HAP-1 (cell line): ENCODE results near the gene CHD3.

Source experiments
- DNase-seq, 2 experiments: peaks; one replicate each; pipeline ENCODE4 v3.0.0-alpha.2; 2016 to 2020; ENCODE audit warnings: low spot score in 2 of 2
- H3K27me3 ChIP-seq: fragments of 250-450 bp; sonication (Bioruptor Pico); 2 replicates; pipeline ENCODE4 v1.5.1; 2020; ENCODE audit warnings: low read depth, mild to moderate bottlenecking, moderate library complexity
- H3K36me3 ChIP-seq: fragments of 250-450 bp; sonication (Bioruptor Pico); replicated peaks from 2 replicates; pipeline ENCODE4 v1.5.1; 2020; ENCODE audit warnings: mild to moderate bottlenecking
- H3K4me1 ChIP-seq: fragments of 250-450 bp; sonication (Bioruptor Pico); 2 replicates; pipeline ENCODE4 v1.5.1; 2020; ENCODE audit warnings: mild to moderate bottlenecking
- H3K4me3 ChIP-seq: fragments of 250-450 bp; sonication (Bioruptor Pico); 2 replicates; pipeline ENCODE4 v1.5.1; 2020; ENCODE audit warnings: mild to moderate bottlenecking, moderate library complexity
- H3K9me3 ChIP-seq: fragments of 250-450 bp; sonication (Bioruptor Pico); 2 replicates; pipeline ENCODE4 v1.5.1; 2020; ENCODE audit warnings: mild to moderate bottlenecking, moderate library complexity
- in situ Hi-C: fragments of 300-500 bp; cut with MboI; formaldehyde crosslinking; loops from 3 replicates; pipeline ENCODE4 v1.14.3; 2020; ENCODE audit warnings: low sequenced_read_pairs, inconsistent platforms, mixed read lengths

Gene CHD3

DNA sequence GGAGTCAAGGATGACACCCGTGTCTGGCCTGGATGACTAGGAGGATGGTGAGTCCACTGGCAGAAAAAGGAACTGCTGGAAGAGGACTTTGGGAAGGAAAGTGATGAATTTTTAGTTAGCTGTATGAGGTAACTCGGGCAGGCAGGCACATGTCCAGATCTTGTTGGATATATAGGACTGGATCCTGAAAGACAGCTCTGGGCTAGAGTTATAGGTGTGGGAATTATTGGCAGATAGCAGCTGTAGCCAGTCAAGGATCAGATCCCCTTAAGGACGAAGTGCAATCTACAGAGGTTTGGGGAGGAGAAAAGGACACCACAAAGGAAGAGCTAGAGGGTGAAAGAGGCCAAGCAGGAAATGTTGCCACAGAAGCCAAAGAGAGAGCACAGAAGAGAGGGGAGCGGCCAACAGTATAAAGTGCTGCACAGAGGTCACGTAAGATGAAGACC is 20.7 kb upstream of the CHD3 start:
- DNase-seq, result no peak
- Histone ChIP-seq H3K36me3 (peaks cover 37% of the 10 kb centered on the region), H3K4me1 (peaks cover 6% of the 10 kb centered on the region), H3K9me3 (no peaks in the 10 kb centered on the region), H3K27me3 (no peaks in the 10 kb centered on the region), H3K4me3 (no peak overlapping the region)
- in situ Hi-C loops, result no loop called here

GRCh38 chr17:7873051-7873450 is 15.5 kb upstream of the CHD3 start:
- Histone ChIP-seq H3K36me3 (peaks cover 45% of the 10 kb centered on the region), H3K9me3 (no peaks in the 10 kb centered on the region), H3K27me3 (no peaks in the 10 kb centered on the region), H3K4me1 (no peaks in the 10 kb centered on the region), H3K4me3 (no peak overlapping the region)
- no peak for DNase-seq
- in situ Hi-C loops, result no loop called here

GRCh38 chr17:7875804-7876370 is 12.7 kb upstream of the CHD3 start:
- in situ Hi-C loops, result no loop called here
- no peak for DNase-seq
- H3K36me3 ChIP-seq, result peaks cover 58% of the 10 kb centered on the region

GRCh38 chr17:7878234-7878633 is 10.4 kb upstream of the CHD3 start:
- Histone ChIP-seq H3K9me3 (no peaks in the 10 kb centered on the region), H3K4me3 (no peak overlapping the region)

More at GRCh38 chr17:7875804-7876370, 12.7 kb upstream of the CHD3 start:
- Histone ChIP-seq H3K27me3 (no peaks in the 10 kb centered on the region), H3K4me3 (no peak overlapping the region), H3K4me1 (no peaks in the 10 kb centered on the region), H3K9me3 (no peaks in the 10 kb centered on the region)

DNA sequence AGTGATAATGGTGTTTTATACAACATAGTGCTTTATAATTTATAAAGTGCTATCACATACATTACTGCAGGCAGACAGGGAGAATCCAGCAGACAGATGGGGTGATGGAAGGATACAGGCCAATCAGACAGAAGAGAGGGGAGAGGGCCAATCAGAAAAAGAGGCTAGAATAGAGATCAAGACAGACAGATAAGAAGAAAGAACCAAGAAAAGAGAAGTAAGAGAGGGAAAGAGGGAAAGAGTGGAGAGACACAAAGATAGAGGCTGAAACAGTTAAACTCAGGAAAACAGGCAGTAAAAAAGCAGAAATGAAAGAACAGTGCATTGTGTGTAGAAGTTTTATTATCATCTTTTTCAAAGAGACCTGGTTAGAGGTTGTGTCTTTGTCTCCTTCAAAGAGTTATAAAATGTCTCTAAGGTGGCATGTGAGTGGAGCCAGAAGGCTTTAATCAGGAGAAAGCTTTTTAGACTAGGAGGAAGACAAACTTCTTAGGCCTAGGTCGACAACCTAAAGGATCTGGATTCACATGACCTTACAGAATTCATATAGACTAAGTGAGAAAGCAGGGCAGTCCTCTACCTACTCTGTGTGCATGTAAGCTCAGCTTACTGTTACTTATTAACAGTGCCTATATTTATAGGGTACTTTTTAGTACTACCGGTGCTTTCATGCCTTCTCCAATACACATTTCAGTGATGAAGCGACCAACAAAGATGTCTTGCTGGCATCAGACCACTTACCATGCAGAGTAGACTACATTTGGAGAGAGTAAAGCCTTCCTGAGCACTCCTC is 8.3 kb upstream of the CHD3 start:
- in situ Hi-C loops, result no loop called here
- Histone ChIP-seq H3K4me3 (no peak overlapping the region), H3K9me3 (no peaks in the 10 kb centered on the region), H3K4me1 (peaks cover 18% of the 10 kb centered on the region), H3K27me3 (no peaks in the 10 kb centered on the region), H3K36me3 (peaks cover 55% of the 10 kb centered on the region)
- DNase-seq, result no peak

More at GRCh38 chr17:7878234-7878633, 10.4 kb upstream of the CHD3 start:
- H3K36me3 ChIP-seq, result peaks cover 62% of the 10 kb centered on the region
- H3K27me3 ChIP-seq, result no peaks in the 10 kb centered on the region
- in situ Hi-C loops, result no loop called here
- DNase-seq, result no peak
- peaks cover 9% of the 10 kb centered on the region for H3K4me1 ChIP-seq

DNA sequence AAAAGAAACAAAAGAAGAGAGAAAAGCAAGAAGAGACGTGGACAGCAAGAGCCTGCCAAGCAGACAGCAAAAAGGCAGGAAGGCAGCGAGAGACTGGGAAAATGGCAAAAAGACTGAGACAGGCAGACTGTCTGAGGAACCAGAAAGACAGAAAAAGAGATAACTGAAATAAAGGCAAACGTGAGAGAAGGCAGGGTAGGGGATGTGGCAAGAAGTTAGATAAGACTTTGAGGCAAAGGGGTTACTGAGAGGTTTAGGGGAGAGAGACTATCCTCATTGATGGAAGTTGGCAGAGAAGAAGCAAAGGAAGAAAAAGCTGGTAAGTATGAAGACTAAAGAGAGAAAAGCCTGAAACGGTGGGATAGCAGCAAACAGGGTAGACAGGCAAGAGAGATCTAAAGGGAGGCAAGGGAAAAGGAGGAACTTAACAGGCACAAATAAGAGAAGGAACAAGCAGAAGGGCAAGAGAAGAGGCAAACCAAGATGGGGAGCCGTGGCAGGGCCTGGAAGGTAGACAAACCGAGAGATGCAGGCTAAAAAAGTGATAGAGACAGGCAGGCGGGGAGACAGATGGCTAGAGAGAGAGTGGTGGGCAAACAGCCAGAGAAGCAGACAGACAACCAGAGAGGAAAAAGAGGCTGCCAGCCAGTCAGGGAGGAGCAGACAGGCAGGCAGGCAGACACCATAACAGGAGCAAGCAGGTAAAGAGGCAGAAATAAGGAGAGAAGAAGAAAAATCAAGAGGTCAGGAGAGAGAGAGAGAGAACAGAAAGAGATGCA is 7.1 kb upstream of the CHD3 start:
- Histone ChIP-seq H3K27me3 (no peaks in the 10 kb centered on the region), H3K9me3 (no peaks in the 10 kb centered on the region), H3K4me1 (peaks cover 19% of the 10 kb centered on the region), H3K36me3 (peaks cover 43% of the 10 kb centered on the region), H3K4me3 (no peak overlapping the region)
- in situ Hi-C loops, result no loop called here
- no peak for DNase-seq

- no peak for DNase-seq
- in situ Hi-C loops, result no loop called here
- no peaks in the 10 kb centered on the region for H3K27me3 ChIP-seq
- H3K4me3 ChIP-seq, result no peak overlapping the region
- peaks cover 20% of the 10 kb centered on the region for H3K4me1 ChIP-seq
- peaks cover 38% of the 10 kb centered on the region for H3K36me3 ChIP-seq
- no peaks in the 10 kb centered on the region for H3K9me3 ChIP-seq
These were observed 6.5 kb upstream of the CHD3 start for GRCh38 chr17:7882068-7882467.

- peaks cover 32% of the 10 kb centered on the region for H3K36me3 ChIP-seq
- no peaks in the 10 kb centered on the region for H3K27me3 ChIP-seq
- DNase-seq, result no peak
- H3K4me1 ChIP-seq, result peaks cover 20% of the 10 kb centered on the region
- in situ Hi-C loops, result no loop called here
- no peaks in the 10 kb centered on the region for H3K9me3 ChIP-seq
- peak overlapping the region; percentile 31 for H3K4me3 ChIP-seq
These were observed 6.0 kb upstream of the CHD3 start for GRCh38 chr17:7882629-7883028.

GRCh38 chr17:7883781-7884386 is 4.7 kb upstream of the CHD3 start:
- Histone ChIP-seq H3K4me1 (peaks cover 31% of the 10 kb centered on the region), H3K9me3 (no peaks in the 10 kb centered on the region), H3K27me3 (no peaks in the 10 kb centered on the region), H3K36me3 (peaks cover 25% of the 10 kb centered on the region), H3K4me3 (peak overlapping the region; percentile 31)
- DNase-seq, result no peak
- in situ Hi-C loops, result no loop called here

DNA sequence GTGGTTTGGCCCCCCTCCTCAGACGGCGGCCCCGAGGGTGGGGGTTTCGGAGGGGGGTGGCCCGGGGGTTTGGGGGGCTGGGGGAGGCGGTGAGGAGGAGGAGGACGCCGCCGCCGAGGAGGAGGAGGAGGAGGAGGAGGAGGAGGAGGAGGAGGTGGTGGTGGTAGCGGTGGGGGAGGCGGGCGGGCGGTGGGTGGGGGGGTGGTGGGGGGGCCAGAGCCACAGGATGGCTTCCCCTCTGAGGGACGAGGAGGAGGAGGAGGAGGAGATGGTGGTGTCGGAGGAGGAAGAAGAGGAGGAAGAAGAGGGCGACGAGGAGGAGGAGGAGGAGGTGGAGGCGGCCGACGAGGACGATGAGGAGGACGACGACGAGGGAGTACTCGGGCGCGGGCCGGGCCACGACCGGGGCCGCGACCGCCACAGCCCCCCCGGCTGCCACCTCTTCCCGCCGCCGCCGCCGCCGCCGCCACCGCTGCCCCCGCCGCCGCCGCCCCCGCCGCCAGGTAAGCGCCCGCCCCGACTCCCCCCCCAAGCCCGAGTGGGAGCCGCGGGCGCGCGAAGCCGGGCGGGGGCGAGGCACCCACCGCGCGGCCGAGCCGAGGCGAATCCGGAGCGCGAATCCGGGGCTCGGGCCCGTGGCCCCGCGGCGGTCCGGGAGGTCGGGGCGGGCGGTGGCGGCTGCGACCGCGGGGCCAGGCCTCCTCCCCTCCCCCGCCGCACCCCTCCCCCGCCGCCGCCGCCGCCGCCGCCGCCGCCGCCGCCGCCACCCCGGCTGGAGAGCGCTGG is 3.8 kb upstream of the CHD3 start:
- in situ Hi-C loops, result no loop called here
- Histone ChIP-seq H3K4me1 (peaks cover 38% of the 10 kb centered on the region), H3K27me3 (no peaks in the 10 kb centered on the region), H3K9me3 (no peaks in the 10 kb centered on the region), H3K4me3 (peak overlapping the region; percentile 66), H3K36me3 (peaks cover 21% of the 10 kb centered on the region)
- DNase-seq, result peak in 1 of 2 experiments; percentile 40

DNA sequence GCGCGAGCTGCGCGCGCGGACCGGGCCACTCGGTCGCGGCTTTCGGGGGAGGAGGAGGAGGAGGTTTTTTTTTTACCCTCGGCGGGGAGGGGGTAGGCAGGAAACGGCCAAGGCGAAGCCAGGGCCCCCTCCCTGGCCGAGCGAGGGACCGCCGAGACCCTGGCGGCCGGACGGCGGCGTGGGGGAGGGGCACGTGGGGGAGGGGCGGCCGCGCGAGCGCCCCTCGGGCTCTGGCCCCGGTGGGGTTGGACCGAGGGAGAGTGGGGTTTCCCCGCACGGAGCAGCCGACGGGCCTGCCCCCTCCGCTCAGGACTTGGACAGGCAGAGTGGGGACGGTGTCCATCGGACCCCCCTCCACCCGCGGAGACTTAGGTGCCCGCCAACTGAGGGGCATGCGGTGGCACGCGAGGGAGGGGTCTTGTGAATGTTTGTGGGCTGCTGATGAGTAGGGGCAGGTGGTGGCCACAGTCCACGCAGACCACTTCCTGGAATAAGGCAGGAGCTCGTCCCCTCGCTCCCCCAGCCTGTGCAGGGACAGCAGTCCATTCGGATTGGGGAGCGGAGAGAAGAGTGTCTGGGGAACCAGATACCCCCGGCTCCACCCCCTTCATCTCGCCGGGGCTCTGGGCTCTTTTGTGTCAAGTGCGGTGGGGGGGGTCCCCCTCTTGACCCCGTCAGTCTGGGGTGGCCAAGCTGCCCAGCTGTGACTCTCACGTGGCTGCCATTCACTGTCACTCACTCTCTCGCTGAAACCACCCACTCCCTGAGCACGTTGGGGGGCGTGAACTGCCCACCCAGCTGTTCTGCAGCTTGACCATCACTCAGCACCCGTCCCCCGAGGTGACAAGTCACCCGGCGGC is 3.0 kb upstream of the CHD3 start:
- Histone ChIP-seq H3K4me1 (peaks cover 38% of the 10 kb centered on the region), H3K9me3 (no peaks in the 10 kb centered on the region), H3K27me3 (no peaks in the 10 kb centered on the region), H3K4me3 (peak overlapping the region; percentile 66), H3K36me3 (peaks cover 24% of the 10 kb centered on the region)
- DNase-seq, result peak; percentile 40 to 75
- in situ Hi-C loops, result no loop called here

DNA sequence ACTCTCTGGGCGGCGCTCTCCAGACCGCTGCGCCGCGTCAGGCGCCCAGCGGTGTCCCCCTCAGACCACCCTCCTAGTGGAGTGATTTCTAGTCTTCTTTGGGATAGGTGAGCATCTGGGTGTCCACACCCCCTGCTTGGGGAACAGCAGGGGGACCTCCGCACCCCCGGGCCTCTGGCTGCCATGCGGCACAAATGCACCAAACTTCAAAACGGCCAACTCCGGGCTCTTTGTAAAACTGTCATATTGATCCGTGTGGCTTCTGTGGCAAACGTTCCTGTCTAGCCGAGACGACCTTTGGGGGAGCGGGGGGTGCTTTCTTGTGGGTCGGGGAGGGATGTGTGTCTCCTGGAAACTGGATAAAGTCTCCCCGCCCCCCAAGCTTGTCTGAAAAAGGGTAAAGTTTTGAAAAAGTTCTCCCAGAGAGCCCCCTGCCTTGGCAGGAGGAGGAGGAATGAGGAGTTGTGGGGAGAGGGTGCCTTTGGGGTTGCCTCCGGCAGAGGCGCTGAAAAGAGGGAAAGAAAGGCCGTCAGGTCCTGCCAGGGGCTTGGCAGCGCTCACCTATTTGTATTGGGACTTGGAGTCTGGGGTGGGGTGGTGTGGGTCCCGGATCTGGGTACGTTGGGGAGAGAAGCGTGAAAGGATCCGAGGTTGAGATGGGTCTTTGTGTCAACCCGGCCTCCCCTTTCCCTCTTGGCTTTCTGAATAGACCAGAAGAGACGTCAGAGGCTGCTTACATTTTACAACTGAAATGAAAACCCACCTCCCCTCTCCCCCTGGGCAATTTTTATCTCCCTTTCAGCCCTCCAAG is 2.2 kb upstream of the CHD3 start:
- Histone ChIP-seq H3K4me3 (peak overlapping the region; percentile 66), H3K27me3 (no peaks in the 10 kb centered on the region), H3K9me3 (no peaks in the 10 kb centered on the region), H3K36me3 (peaks cover 24% of the 10 kb centered on the region), H3K4me1 (peaks cover 38% of the 10 kb centered on the region)
- peak; percentile 67 to 75 for DNase-seq
- in situ Hi-C loops, result no loop called here
